Measurements from ENCODE around the gene NTSR1.

Gene NTSR1

GRCh38 chr20:62769346-62770071, 60.9 kb downstream of the NTSR1 start:
- no peak for DNase-seq (ENCODE audit: low read depth)
- TF ChIP-seq CTCF (IDR thresholded peaks at IDR 0.05; ENCODE audit: low read length, missing control alignments) = no peak
- H3K4me3 ChIP-seq (replicated peaks; ENCODE audit: low read depth, low read length) = no peak overlapping the region

- no peak for DNase-seq (ENCODE audit: low read depth)
- TF ChIP-seq CTCF (IDR thresholded peaks at IDR 0.05; ENCODE audit: low read length, missing control alignments) = no peak
- no peak overlapping the region for H3K4me3 ChIP-seq (replicated peaks; ENCODE audit: low read depth, low read length)
Measured at GRCh38 chr20:62770111-62770910, 61.7 kb downstream of the NTSR1 start.

- no peak for TF ChIP-seq CTCF (IDR thresholded peaks at IDR 0.05; ENCODE audit: low read length, missing control alignments)
- no peak for DNase-seq (ENCODE audit: low read depth)
- H3K4me3 ChIP-seq (replicated peaks; ENCODE audit: low read depth, low read length) = no peak overlapping the region
Measured at GRCh38 chr20:62770916-62771315, 62.3 kb downstream of the NTSR1 start.

- H3K4me3 ChIP-seq (replicated peaks; ENCODE audit: low read depth, low read length) = no peak overlapping the region
- DNase-seq (ENCODE audit: low read depth) = no peak
- no peak for TF ChIP-seq CTCF (IDR thresholded peaks at IDR 0.05; ENCODE audit: low read length, missing control alignments)
Measured at GRCh38 chr20:62771396-62772102, 62.9 kb downstream of the NTSR1 start.

- DNase-seq (ENCODE audit: low read depth) = no peak
- H3K4me3 ChIP-seq (replicated peaks; ENCODE audit: low read depth, low read length) = no peak overlapping the region
- TF ChIP-seq CTCF (IDR thresholded peaks at IDR 0.05; ENCODE audit: low read length, missing control alignments) = no peak
Measured at GRCh38 chr20:62772103-62772611, 63.5 kb downstream of the NTSR1 start.

GRCh38 chr20:62772619-62772989, 64.0 kb downstream of the NTSR1 start:
- DNase-seq (ENCODE audit: low read depth) = no peak
- no peak for TF ChIP-seq CTCF (IDR thresholded peaks at IDR 0.05; ENCODE audit: low read length, missing control alignments)
- no peak overlapping the region for H3K4me3 ChIP-seq (replicated peaks; ENCODE audit: low read depth, low read length)
